DMS114 treated with DMSO at 0.1 percent for 48 hours (cell line): ENCODE results near the gene NCKAP5.

Experiments used
- DNase-seq: peaks from one replicate; lab custom pipeline; 2025; ENCODE audit not compliant: unreplicated experiment; lab: John Stamatoyannopoulos, UW

The NCKAP5 gene

DNA sequence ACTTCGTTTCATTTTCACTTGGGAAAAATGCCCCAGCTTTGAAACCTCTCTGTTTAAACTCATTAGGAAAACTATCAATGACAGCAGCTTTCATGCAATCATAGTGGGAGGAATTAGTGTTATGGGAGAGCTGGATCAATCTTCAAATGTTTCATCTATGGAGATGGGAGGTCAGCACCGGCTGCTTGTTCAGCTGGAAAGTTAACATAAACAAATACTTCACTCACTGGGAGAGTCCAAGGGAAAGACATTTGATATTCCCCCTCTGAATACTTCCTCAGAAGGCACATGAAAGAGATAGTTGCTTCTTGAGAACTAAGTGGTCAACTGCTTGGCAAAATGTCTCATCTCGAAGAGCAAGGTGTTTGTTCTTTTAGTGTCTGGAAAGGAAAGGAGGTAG is 905.5 kb downstream of the NCKAP5 start:
- DNase-seq, result no peak

DNA sequence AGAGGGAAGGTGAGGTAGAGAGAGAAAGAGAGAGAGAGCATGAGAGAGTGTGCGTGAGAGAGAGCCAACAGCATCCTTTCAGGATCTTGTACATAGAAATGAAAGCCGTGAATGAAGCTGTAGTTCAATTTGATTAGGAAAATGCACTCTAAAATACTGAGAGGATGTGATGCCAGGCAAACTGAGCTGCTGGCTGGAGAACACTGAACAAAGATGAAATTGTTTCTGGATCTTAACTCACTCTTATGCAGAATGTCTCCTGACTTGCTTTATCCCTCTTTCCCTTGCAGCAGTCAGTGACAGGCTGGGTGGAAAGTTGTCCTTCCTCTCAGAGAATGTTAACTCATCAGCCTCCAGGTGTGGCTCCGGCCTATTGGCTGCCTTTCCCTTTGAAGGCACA is 908.9 kb downstream of the NCKAP5 start:
- no peak for DNase-seq

DNA sequence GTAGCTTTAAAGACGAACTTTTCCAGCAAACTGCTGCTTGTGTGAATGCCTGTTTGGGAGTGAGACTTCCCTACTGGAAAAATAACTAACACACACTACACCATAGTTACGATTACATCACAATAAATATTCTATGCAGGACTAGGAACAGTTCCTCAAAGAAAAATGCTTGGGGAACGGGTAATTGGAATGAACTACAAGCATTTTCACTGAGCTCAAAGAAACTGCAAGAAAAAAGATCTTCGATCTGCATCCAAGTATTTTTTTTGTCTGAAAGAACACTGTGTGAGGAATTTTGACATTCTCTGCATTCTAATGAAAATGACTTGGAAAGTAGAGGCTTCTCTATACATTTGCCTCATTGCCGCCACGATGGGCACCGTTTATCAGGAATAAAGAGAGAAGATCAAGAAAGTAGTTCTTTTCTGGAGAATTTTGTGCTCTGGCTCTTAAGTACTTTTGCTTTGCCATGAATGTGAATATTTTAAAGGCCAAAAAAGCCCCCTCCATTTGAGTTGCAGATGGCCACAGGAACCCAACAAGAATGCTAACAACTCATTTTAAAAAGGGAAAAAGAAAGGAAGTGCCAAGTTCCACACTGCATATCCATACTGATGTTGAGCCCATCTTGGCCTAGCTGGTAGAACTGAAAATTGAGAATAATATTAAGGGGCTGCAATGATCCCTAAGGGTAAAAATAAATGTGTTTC is 911.8 kb downstream of the NCKAP5 start:
- no peak for DNase-seq

DNA sequence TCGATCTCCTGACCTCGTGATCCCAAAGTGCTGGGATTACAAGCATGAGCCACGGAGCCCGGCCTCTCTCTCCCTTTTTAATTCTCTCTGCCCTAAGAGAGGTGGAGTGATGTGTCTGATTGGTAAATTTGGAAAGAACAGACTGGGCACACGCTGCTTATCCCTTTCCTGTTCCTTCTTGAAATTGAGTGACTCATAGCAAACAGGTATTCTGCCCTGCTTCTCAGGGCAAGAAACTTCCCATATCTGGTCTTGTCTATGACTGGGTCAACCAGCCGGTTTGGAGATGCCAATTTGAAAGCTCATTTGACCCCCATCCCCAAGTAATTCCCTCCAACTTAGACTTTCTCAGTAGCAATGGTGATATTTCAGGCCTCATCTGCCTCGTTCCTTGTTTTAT is 913.3 kb downstream of the NCKAP5 start:
- no peak for DNase-seq

DNA sequence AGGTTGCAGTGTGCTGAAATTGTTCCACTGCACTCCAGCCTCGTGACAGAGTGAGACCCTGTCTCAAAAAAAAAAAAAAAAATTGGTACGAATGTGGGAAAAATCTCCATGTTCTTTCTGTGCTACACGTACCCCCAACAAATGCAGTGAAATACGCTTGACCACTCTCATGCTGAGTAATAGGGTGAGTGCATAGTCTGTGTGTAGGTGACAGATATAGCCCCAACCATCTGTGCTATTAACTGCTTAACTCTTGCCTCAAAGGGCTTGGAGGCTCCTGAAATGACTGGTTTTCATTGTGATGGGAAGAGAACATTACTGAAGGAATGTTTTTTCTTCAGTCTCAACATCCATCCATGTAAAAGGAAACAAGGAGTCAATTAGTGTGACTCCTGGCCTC is 913.9 kb downstream of the NCKAP5 start:
- DNase-seq, result no peak

DNA sequence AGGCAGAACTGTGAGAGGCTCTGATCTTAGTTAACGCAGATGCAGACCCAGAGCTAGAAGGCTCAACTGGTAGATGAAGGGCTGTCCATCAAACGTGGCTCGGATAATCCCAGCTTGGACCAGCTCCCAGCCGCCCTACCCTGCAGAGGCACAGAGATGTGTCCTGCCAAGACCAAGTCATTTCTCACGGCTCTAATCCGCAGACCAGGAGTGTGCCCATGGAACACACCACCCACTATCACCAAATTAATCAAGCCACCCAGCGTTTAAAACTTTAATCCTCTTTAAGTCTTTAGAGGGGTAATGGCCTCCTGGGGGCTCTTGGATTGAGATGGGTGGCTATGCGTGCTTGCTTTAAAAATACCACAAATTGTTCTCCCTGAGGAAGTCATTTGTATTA is 915.8 kb downstream of the NCKAP5 start:
- no peak for DNase-seq

DNA sequence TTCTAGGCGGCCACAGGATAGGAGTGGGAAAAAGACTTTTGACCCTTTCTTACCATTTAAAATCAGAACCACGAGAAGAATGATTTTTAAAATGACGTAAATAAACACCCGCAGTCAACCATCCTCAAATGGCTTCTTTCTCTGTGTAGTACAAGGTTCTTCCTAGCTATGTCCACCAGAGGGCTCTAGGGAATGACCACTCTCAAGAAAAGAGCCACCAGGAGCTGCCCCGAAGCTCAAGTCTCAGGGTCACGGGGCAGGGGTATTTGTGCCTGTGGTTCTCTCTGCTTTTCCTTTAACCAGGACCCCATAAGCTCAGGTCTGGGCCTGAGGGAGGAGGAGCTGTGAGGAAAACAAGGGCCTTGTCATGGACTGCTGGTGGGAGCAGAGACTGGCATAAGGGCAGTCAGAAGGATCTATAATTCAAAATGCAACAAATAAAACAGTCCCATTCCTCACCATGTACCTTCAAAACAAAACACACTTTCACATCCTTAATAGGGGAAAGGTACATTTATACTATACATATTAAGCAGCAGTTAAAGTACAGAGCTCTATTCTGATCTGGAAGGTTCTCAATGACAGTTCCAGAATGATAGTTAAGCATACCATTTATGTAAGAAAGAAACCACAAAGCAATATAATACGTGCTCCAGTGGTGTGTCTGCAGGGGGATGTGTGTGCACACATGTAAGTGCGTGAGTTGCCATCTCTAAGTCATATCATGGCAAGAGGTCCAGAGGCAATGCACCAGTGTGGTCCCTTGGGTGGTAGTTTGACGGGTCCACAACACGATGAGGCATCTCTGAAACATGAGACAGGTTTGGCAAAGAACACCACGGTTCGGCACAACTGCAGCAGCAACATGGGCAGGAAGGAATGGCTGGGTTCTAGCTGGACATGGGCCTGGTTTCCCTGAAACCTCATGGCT is 916.9 kb downstream of the NCKAP5 start:
- no peak for DNase-seq

DNA sequence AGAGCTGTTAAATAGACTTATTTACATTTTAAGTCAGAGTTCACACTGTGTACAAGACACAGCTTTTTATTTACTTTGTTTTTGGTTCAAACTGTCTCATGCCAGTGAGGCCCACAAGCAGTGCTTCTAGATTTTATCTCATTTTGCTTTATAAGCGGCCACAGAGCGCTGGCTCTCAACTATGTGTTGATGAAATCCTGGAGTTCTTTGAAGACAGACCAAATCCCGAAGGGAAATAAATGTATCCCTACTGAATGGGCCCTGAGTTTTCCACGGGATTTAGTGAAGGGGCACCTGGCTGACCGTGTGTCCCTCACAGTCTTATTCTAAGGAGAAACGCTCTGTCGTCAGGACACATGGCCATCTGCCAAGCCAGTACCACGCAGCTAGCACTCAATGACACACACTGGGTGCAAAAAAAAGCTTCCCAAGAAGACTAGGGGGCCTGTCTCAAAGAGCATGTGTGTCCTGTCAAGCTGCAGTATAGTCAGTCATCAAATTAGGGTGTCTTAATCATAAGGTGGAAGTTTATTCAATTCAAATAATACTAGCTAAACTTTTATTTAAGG is 921.6 kb downstream of the NCKAP5 start:
- DNase-seq, result no peak

DNA sequence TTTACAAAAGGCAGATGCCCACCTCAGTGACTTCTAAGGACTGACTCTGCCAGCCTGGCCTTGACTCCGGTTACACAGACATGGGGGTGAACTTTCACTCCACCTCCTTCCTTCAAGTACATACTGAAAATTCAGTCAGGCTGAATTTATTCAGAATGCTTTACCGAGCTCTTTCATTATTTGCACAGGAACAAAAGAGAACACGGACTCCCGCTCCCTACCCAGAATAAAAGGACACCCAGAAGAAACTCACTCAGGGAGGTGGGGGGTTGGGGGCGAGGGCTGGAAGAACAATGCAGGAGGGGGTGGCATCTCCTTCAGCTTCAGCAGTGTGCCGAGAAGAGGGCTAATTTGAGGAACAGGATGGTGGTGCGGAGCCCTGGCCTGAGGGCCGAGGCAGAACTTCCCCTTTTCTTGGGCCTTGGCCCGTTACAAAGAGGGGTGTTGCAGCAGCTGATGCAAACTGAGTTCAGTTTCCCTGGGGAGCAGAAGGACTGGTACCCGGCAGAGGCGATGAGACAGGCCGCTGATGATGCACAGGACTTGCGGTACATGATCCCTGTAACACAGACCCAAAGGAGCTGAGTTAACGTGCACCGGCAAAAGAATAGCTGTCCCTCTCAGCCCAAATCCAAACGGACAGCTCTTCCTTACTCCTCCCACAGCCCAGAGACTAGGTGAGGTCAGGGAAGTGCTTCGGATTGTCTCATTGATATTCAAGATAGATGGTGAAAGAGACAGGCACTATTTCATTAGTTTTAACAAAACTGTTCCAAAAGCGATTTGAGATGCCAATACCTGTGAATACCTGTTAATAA is 922.3 kb downstream of the NCKAP5 start:
- DNase-seq, result no peak

DNA sequence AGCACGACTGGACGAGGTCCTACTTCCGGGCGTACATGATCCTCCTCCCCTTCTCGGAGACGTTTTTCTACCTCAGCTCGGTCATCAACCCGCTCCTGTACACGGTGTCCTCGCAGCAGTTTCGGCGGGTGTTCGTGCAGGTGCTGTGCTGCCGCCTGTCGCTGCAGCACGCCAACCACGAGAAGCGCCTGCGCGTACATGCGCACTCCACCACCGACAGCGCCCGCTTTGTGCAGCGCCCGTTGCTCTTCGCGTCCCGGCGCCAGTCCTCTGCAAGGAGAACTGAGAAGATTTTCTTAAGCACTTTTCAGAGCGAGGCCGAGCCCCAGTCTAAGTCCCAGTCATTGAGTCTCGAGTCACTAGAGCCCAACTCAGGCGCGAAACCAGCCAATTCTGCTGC is 923.1 kb downstream of the NCKAP5 start:
- no peak for DNase-seq

DNA sequence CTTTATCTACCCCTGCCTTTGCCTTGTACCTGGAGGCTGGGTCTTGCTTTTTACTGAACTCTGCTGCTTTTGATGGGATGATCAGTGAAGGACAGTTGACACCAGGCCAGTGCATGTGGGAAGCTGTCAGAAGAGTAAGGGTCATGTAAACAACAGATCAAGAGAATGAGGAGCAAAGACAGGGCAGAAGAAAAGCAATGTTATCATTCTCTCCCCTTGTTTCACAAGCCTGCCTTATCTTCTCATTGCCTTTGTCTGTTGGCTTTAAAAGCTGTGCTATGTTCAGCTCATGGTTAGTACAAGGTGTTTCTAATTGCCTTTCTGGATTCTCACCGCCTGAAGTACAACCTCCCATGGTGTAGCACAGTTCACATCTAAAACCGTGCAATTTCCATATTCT is 925.8 kb downstream of the NCKAP5 start:
- DNase-seq, result no peak

DNA sequence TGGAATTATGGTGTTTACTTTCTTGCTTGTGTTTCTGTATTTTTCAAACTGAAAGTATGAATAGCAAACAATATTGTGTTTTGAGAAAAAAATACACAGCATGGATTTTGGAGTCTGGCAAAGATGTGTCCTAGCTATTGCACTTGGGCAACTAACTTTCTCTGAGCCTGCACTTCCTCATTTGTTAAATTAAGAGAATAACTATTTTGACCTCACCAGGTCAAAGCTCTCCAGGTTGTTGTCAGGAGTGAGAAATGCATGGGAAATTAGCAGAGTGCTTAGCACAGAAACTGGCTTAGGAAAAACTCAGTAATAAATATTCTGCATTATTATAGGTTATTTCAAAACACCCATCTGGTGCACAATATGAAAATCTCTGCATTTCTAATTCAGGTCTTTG is 926.4 kb downstream of the NCKAP5 start:
- no peak for DNase-seq

DNA sequence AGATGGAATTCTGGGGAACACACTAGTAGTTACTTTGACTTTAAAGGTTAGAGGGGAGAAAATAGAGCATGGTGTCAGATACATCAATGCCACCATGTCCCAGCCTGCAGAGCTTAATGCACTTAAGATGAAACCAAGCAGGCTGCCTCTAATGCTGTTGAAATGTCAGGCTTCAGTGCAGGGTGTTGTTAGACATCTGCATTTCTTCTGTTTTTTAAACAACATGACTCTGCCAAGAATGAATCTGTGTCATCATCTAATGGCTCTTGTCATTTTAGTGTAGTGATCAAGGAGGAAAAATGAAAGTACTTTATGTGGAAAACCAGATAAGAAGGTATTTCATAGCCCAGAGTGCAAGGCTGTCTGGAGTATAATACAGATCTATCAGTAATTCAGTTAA is 928.1 kb downstream of the NCKAP5 start:
- DNase-seq, result no peak

DNA sequence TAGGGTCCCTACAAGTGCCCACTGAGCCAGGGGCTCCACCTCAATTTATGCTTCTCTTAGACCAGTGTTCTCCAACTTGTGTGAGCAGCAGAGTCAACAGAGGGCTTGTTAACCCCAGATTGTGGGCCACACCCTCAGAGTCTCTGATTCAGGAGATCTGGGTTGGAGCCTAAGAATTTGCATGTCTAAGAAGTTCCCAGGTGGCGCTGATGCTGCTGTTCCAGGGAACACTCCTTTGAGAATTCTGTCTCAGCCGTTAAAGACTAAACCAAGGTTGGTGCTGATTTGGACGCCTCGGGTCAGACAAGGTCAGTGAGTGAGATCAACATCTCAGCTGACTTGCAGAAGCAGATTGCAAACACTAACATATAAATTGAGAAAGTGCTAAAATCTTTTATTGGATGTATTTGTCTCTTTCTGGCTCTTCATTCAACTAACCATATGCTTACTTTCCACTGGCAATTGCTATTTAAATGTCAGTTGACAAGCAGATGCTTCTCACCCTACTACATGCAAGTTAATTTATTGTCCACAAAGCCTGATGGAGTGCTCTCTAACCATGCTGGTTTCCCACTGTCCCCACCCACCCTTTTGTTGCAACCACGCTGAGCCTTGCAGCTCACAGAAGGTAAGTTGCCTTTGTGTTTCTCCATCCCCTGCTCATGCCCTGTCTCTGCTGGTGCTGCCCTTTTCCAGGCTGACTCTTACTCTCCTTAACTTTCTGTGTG is 929.8 kb downstream of the NCKAP5 start:
- no peak for DNase-seq

DNA sequence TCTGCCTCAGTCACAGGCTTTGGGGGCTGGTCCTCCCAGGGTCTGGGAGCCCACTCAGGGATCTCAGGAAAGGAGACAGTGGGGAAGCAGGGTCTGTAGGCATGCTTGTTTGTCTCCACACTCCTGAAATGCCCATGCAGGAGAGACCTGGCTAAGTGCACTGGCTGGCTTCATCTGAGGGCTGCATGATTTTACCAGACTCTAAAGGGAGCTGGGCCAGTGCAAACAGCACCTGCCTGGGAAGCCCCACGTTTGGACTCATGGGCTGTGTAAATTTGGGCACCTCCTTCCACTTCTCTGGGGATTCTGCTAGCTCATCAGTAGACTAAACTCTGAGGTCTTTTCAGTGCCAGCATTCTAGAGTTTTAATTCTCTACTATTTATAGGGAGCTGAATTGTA is 931.9 kb downstream of the NCKAP5 start:
- DNase-seq, result no peak

DNA sequence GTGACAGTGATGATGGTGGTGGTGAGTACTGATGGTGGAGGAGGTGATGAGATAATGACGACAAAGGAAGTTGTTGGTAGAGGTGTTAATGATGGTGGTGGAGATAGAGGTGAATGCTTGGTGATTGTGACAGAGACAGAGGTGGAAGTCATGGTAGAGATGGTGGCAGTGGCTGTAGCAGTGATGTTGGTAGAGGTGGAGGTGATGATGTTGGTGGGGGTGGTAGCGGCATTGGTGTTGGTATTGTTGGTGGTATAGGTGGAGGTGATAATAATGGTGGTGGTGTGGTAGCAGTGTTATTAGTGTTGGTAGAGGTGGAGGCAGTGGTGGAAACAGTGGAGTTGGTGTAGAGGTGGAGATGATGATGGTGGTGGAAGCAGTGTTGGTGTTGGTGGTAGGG is 934.6 kb downstream of the NCKAP5 start:
- no peak for DNase-seq

DNA sequence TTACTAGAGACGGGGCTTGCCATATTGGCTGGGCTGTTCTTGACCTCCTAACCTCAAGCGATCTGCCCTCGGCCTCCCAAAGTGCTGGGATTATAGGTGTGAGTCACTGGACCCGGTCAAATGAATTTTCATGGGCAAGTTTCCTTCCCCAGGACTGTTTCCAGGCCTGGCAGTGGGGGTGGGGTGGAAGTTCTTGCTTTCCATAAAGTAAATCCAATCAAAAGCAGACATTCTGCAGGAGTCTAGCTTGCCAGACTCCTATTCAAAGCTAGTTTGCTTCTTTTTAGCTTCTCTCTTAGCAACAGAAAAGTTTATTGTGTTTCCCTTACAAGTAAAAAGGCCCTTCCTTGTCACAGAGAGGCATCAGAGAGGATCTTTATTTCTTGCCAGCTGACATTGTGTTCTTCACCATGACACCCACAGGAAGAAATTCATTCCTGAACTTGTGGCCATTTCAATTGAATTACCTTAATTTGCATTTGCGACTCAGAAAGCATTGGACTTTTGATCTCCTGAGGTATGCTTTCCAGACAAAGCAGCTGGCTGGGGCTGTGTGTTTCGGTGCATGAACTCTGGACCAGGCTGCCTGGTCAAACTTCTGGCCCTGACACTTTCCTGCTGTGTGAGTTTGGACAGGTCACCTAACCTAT is 936.1 kb downstream of the NCKAP5 start:
- DNase-seq, result no peak

DNA sequence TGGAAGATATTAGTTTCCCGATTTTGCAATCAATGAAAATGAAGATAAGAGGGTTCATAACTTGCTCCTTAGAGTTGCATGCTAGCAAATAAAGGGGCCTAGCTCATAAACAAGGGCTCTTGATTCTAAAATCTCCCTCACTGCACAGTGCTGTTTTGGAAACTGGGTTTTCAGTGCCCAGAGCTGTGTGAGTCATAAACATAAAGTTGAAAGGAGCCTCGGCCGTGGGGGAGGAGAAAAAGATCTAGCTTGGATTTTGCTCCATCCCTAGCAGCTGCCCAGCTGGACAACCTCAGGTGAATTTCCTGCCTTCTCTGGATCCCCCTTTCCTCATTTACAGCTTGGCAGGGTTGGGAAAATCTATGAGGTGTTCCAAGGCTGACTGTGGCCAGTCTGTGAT is 940.7 kb downstream of the NCKAP5 start:
- DNase-seq, result no peak

DNA sequence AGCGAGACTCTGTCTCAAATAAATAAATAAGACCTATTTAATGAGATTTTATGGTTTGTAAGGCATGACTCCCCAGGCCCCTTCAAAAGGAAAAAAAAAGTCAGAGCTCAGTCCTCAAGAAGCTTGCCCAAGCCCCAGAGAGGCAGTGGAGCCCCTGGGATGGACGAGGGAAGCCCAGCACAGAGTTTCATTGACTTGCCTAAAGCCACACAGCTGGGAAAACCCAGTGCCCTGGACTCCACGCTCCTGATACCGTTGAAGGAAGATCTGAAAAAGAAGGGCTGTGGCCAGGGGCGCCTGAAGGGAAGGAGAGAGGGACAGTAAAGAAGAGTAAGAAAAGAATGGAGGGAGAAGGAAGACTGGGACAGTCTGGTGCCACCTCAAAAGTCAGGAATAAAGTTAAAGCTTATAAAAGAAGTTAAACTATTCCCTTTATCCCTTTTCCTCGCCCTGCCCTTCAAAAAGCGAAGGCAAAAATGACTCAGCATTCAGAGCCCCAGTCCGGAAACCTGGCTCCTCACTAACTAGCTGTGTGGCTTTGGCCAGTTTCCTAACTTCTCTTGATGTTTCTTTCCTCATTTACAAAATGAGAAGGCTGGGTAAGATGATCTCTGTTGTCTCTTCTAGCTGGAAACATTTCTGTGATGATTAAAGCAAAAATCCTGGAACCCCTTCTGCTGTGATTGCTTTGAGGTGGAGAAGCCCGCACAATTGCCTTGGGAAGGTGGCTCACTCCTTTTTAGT is 945.0 kb downstream of the NCKAP5 start:
- DNase-seq, result no peak
